ENCODE data around the gene OSBPL3. TPM values are rescaled to one million over a fixed set of nuclear protein-coding genes. Genes with fewer than 3 reads are reported as not detected.

OSBPL3 gene
- total RNA-seq, 1 experiment from 2014 or later: 11.6 TPM

DNA sequence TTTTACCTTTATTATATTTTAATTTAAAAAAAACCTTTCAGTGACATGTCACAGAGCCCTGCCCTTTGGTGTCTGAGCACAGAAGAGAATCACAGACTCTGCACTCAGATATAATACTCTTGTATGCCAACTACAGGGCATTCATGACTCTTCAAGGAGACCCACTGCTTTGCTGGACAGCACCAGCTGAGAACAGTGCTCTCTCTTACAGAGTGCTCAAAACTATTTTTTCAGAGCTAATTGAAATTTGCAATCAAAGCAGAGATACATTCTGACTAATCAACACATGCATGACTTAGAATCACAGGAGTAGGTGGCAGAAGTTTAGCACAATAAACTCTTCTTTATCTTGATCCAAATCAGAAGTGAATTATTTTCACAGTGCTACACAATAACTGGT is 99.1 kb downstream of the OSBPL3 start:
- Histone ChIP-seq H3K9me2 (replicated peaks; ENCODE audit: low read length) (no peaks in the 10 kb centered on the region), H3K36me3 (ENCODE audit: low read depth, low read length) (no peaks in the 10 kb centered on the region), H4K20me1 (ENCODE audit: low read length) (no peaks in the 10 kb centered on the region), H2AFZ (ENCODE audit: low read length) (no peak overlapping the region), H3K4me1 (ENCODE audit: insufficient read depth, low read length) (peaks cover 16% of the 10 kb centered on the region), H3K79me2 (ENCODE audit: low read length) (no peaks in the 10 kb centered on the region), H3K4me2 (ENCODE audit: low read length) (no peak overlapping the region), H3F3A (ENCODE audit: low read length, unreplicated experiment) (no peaks in the 10 kb centered on the region), H3K4me3 (ENCODE audit: low read length) (no peak overlapping the region), H3K27me3 (ENCODE audit: low read length) (no peaks in the 10 kb centered on the region), H3K9me3 (ENCODE audit: low read length) (no peaks in the 10 kb centered on the region), H3K27ac (ENCODE audit: low read length) (no peak overlapping the region), H3K9ac (ENCODE audit: low read length) (no peak overlapping the region)
- DNase-seq (no peak), ATAC-seq (no peak)
- intact Hi-C loops (cut with micrococcal nuclease): loop anchor here (5.0 kb wide), 2 partner anchors 96 to 191 kb away; no protein-coding TSS in a partner anchor
- ChIA-PET POLR2A (ENCODE audit: unreplicated experiment) (no interaction called here), CTCF (interaction anchor here (1.1 kb wide), 1 partner anchor 69 kb away, joined by 7 read pairs; no protein-coding TSS in a partner anchor)
- TF ChIP-seq, protein P1, sequence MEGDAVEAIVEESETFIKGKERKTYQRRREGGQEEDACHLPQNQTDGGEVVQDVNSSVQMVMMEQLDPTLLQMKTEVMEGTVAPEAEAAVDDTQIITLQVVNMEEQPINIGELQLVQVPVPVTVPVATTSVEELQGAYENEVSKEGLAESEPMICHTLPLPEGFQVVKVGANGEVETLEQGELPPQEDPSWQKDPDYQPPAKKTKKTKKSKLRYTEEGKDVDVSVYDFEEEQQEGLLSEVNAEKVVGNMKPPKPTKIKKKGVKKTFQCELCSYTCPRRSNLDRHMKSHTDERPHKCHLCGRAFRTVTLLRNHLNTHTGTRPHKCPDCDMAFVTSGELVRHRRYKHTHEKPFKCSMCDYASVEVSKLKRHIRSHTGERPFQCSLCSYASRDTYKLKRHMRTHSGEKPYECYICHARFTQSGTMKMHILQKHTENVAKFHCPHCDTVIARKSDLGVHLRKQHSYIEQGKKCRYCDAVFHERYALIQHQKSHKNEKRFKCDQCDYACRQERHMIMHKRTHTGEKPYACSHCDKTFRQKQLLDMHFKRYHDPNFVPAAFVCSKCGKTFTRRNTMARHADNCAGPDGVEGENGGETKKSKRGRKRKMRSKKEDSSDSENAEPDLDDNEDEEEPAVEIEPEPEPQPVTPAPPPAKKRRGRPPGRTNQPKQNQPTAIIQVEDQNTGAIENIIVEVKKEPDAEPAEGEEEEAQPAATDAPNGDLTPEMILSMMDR (conservative IDR thresholded peaks at IDR 0.05; ENCODE audit: low read depth, low read length): no peak
- TF ChIP-seq EZH2phosphoT487 (IDR thresholded peaks at IDR 0.05; ENCODE audit: borderline replicate concordance, low read length): no peak
- TF ChIP-seq EZH2 (IDR thresholded peaks at IDR 0.05; ENCODE audit: low read length, unreplicated experiment): no peak
- no TSS peak for BruUV-seq (replicated peaks)

DNA sequence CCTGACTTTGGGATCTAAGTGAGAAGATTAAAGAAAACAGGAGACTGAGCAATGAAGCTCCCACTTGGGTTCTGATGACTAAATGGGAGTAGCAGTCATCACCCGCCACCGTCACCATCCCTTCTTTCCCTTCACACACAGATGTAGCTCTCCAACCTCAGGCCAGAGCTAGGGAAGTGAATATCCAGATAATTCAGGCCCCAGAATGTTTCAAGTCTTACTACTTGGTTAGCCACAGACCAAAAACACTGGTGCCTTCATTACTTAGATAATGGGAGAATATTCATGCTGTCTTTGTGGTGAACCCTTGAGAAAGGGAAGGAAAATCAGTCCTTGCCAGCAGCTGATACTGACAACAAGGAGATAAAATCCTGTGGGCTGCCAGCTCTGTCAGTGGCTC is 100.7 kb downstream of the OSBPL3 start:
- no peak for TF ChIP-seq EZH2phosphoT487 (IDR thresholded peaks at IDR 0.05; ENCODE audit: borderline replicate concordance, low read length)
- TF ChIP-seq EZH2 (IDR thresholded peaks at IDR 0.05; ENCODE audit: low read length, unreplicated experiment): no peak
- TF ChIP-seq, protein P1 (conservative IDR thresholded peaks at IDR 0.05; ENCODE audit: low read depth, low read length): no peak
- Histone ChIP-seq H3F3A (ENCODE audit: low read length, unreplicated experiment) (no peaks in the 10 kb centered on the region), H3K4me2 (ENCODE audit: low read length) (no peak overlapping the region), H3K79me2 (ENCODE audit: low read length) (no peaks in the 10 kb centered on the region), H3K9me3 (ENCODE audit: low read length) (no peaks in the 10 kb centered on the region), H3K27me3 (ENCODE audit: low read length) (no peaks in the 10 kb centered on the region), H3K9me2 (replicated peaks; ENCODE audit: low read length) (no peaks in the 10 kb centered on the region), H3K36me3 (ENCODE audit: low read depth, low read length) (no peaks in the 10 kb centered on the region), H3K4me1 (ENCODE audit: insufficient read depth, low read length) (peaks cover 16% of the 10 kb centered on the region), H3K9ac (ENCODE audit: low read length) (no peak overlapping the region), H3K27ac (ENCODE audit: low read length) (no peak overlapping the region), H3K4me3 (ENCODE audit: low read length) (no peak overlapping the region), H4K20me1 (ENCODE audit: low read length) (no peaks in the 10 kb centered on the region), H2AFZ (ENCODE audit: low read length) (no peak overlapping the region)
- no TSS peak for BruUV-seq (replicated peaks)
- CTCF ChIA-PET: no interaction called here
- intact Hi-C loops (cut with micrococcal nuclease): no loop called here
- ATAC-seq (no peak), DNase-seq (no peak)
- POLR2A ChIA-PET (ENCODE audit: unreplicated experiment): no interaction called here

DNA sequence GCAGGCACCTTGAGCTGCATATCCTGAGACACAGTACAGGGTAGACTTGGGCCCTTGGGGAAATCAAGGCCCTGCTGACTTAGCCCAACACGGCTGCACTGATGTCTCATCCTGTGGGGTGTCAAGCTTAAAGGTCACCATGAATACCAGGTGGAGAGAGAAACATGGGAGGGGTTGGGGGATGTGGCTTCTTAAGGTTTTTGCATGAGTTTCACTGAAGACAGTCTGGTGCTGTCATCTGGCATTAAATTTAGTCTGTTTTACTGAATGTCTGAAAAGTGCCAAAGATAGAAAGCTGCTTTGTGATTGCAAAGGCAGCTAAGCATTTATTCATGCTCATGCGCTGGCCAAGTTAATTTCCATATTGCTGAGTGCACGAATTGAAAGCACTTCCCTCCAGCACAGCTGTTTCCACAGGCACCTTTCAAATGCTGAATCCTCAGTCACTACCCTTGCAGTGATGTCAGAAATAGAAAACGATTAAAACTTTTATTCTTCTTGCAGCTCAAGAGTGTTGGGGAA is 102.1 kb downstream of the OSBPL3 start:
- Histone ChIP-seq H2AFZ (ENCODE audit: low read length) (no peak overlapping the region), H3K9ac (ENCODE audit: low read length) (no peak overlapping the region), H3K27ac (ENCODE audit: low read length) (no peak overlapping the region), H3F3A (ENCODE audit: low read length, unreplicated experiment) (no peaks in the 10 kb centered on the region), H3K9me3 (ENCODE audit: low read length) (no peaks in the 10 kb centered on the region), H3K27me3 (ENCODE audit: low read length) (no peaks in the 10 kb centered on the region), H3K9me2 (replicated peaks; ENCODE audit: low read length) (no peaks in the 10 kb centered on the region), H3K4me3 (ENCODE audit: low read length) (no peak overlapping the region), H3K4me2 (ENCODE audit: low read length) (no peak overlapping the region), H3K79me2 (ENCODE audit: low read length) (no peaks in the 10 kb centered on the region), H3K36me3 (ENCODE audit: low read depth, low read length) (no peaks in the 10 kb centered on the region), H3K4me1 (ENCODE audit: insufficient read depth, low read length) (peaks cover 5% of the 10 kb centered on the region), H4K20me1 (ENCODE audit: low read length) (no peaks in the 10 kb centered on the region)
- intact Hi-C loops (cut with micrococcal nuclease): no loop called here
- no peak for ATAC-seq
- BruUV-seq (replicated peaks): no TSS peak
- CTCF ChIA-PET: no interaction called here
- POLR2A ChIA-PET (ENCODE audit: unreplicated experiment): no interaction called here
- TF ChIP-seq EZH2phosphoT487 (IDR thresholded peaks at IDR 0.05; ENCODE audit: borderline replicate concordance, low read length): no peak
- TF ChIP-seq, protein P1 (conservative IDR thresholded peaks at IDR 0.05; ENCODE audit: low read depth, low read length): no peak
- TF ChIP-seq EZH2 (IDR thresholded peaks at IDR 0.05; ENCODE audit: low read length, unreplicated experiment): no peak
- DNase-seq: no peak
